A549 (cell line): ENCODE results near the gene TFDP1. TPM values are rescaled to one million over a fixed set of nuclear protein-coding genes. Genes with fewer than 3 reads are reported as not detected.

Experiments
- ATAC-seq, 2 experiments: fragments of 200-7000 bp in 1 of 2; fragments of >200 bp in 1 of 2; cut with Nextera tagmentation in 1 of 2; cut with Tn5 transposase in 1 of 2; 3 replicates each; pipeline versions ENCODE4 v1.8.0 to v1.9.1; 2018 to 2020; ENCODE audit warnings: mild to moderate bottlenecking in 1 of 2, moderate library complexity in 1 of 2
- CTCF ChIA-PET: fragments of 300-600 bp; sonication (Branson Sonifier 250); formaldehyde crosslinking; extraction: SDS; loops from one replicate; lab custom pipeline; 2021; ENCODE audit warnings: antibody characterized with exemption, inconsistent platforms; lab: Yijun Ruan, JAX
- POLR2A ChIA-PET: fragments of 350-600 bp; formaldehyde crosslinking; extraction: SDS; loops from one replicate; lab custom pipeline; 2021; ENCODE audit warnings: antibody characterized with exemption, inconsistent platforms; lab: Yijun Ruan, JAX
- DNase-seq, 2 experiments: peaks; one replicate each; pipeline versions ENCODE4 v3.0.0 to v3.0.0-alpha.2; 2011 to 2016; ENCODE audit warnings: low read depth in 1 of 2, low spot score in 1 of 2
- FAIRE-seq: peaks from 2 replicates; lab custom pipeline; 2011; peaks lifted over from hg19 to GRCh38; lab: Jason Lieb, UNC
- H3K27ac ChIP-seq, 2 experiments: fragments of >200 bp; sonication (Bioruptor Twin); formaldehyde crosslinking; 3 replicates each; pipeline ENCODE4 v1.5.1; 2016 to 2017
- H3K4me1 ChIP-seq: fragments of >200 bp; sonication (Bioruptor Twin); formaldehyde crosslinking; 3 replicates; pipeline ENCODE4 v1.6.1; 2016
- H3K4me2 ChIP-seq: fragments of >200 bp; sonication (Bioruptor Twin); formaldehyde crosslinking; 3 replicates; pipeline ENCODE4 v1.6.1; 2016
- H3K4me3 ChIP-seq: fragments of >200 bp; sonication (Bioruptor Twin); formaldehyde crosslinking; 3 replicates; pipeline ENCODE4 v1.5.1; 2016
- H3K9me3 ChIP-seq: fragments of >200 bp; sonication (Bioruptor Twin); formaldehyde crosslinking; 3 replicates; pipeline ENCODE4 v1.6.1; 2016
- CBX8 ChIP-seq: fragments of 200-600 bp; sonication (generic); IDR thresholded peaks from 2 replicates; pipeline ENCODE4 v1.6.1; 2016
- EHF ChIP-seq: fragments of 250-450 bp; sonication (Bioruptor Pico); IDR thresholded peaks from 2 replicates; pipeline ENCODE4 v1.5.0; 2020; ENCODE audit warnings: mild to moderate bottlenecking
- EHMT2 ChIP-seq: fragments of 200-600 bp; sonication (generic); IDR thresholded peaks from 2 replicates; pipeline ENCODE4 v1.6.1; 2016; ENCODE audit warnings: antibody characterized with exemption, low read depth, mild to moderate bottlenecking, moderate library complexity
- FOSB ChIP-seq: fragments of 250-450 bp; sonication (Bioruptor Pico); IDR thresholded peaks from 2 replicates; pipeline ENCODE4 v1.5.0; 2020; ENCODE audit warnings: mild to moderate bottlenecking, moderate library complexity
- FOSL2 ChIP-seq, 2 experiments: fragments of 450-650 bp in 1 of 2; fragments of >200 bp in 1 of 2; sonication (Bioruptor Twin) in 1 of 2; formaldehyde crosslinking; IDR thresholded peaks; 2 replicates each; pipeline versions ENCODE4 v1.5.0 to v1.6.1; 2016 to 2020; ENCODE audit warnings: mild to moderate bottlenecking in 1 of 2, moderate library complexity in 1 of 2
- HEYL ChIP-seq: fragments of 250-450 bp; sonication (Bioruptor Pico); IDR thresholded peaks from 2 replicates; pipeline ENCODE4 v1.8.0; 2021; ENCODE audit warnings: mild to moderate bottlenecking, moderate library complexity
- HOXA7 ChIP-seq: fragments of 250-450 bp; sonication (Bioruptor Pico); IDR thresholded peaks from 2 replicates; pipeline ENCODE4 v1.5.0; 2020; ENCODE audit warnings: mild to moderate bottlenecking, moderate library complexity
- HOXB13 ChIP-seq: fragments of 250-450 bp; sonication (Bioruptor Pico); IDR thresholded peaks from 2 replicates; pipeline ENCODE4 v1.5.0; 2020; ENCODE audit warnings: low read depth, mild to moderate bottlenecking, moderate library complexity
- JUN ChIP-seq, 2 experiments: fragments of >200 bp; sonication (Bioruptor Twin); formaldehyde crosslinking; IDR thresholded peaks; 2 replicates in 1 of 2; 3 replicates in 1 of 2; pipeline ENCODE4 v1.6.1; 2016 to 2017
- JUNB ChIP-seq: fragments of >200 bp; sonication (Bioruptor Twin); formaldehyde crosslinking; IDR thresholded peaks from 2 replicates; pipeline ENCODE4 v1.6.1; 2016
- KDM1A ChIP-seq: fragments of 200-600 bp; sonication (generic); IDR thresholded peaks from 2 replicates; pipeline ENCODE4 v1.6.1; 2016; ENCODE audit warnings: low read depth, mild to moderate bottlenecking
- KDM5A ChIP-seq: fragments of 200-600 bp; sonication (generic); IDR thresholded peaks from 2 replicates; pipeline ENCODE4 v1.6.1; 2016; ENCODE audit warnings: antibody characterized with exemption, mild to moderate bottlenecking
- MAFK ChIP-seq: fragments of 450-650 bp; IDR thresholded peaks from 2 replicates; pipeline ENCODE4 v1.6.1; 2014; ENCODE audit not compliant: partially characterized antibody
- MAZ ChIP-seq: fragments of 150-350 bp; IDR thresholded peaks from 2 replicates; pipeline ENCODE4 v1.6.1; 2014; ENCODE audit warnings: antibody characterized with exemption, low read depth, low read length, borderline replicate concordance
- NFE2L2 ChIP-seq: fragments of 150-350 bp; conservative IDR thresholded peaks from 2 replicates; pipeline ENCODE4 v1.6.1; 2014; ENCODE audit warnings: low read length
- NR3C1 ChIP-seq: fragments of >200 bp; sonication (Bioruptor Twin); formaldehyde crosslinking; IDR thresholded peaks from 3 replicates; pipeline ENCODE4 v1.6.1; 2017
- PHF8 ChIP-seq: fragments of 200-600 bp; sonication (generic); IDR thresholded peaks from 2 replicates; pipeline ENCODE4 v1.6.1; 2016; ENCODE audit warnings: low read depth, mild to moderate bottlenecking, antibody characterized with exemption, moderate library complexity, borderline replicate concordance
- POLR2AphosphoS2 ChIP-seq: conservative IDR thresholded peaks from 2 replicates; pipeline ENCODE4 v1.6.1; 2012; ENCODE audit warnings: low read length, improper control_type of control experiment, inconsistent platforms
- RCOR1 ChIP-seq: fragments of 150-350 bp; IDR thresholded peaks from 2 replicates; pipeline ENCODE4 v1.6.1; 2014; ENCODE audit warnings: antibody characterized with exemption, low read length, low read depth
- RNF2 ChIP-seq: fragments of 200-600 bp; sonication (generic); IDR thresholded peaks from 2 replicates; pipeline ENCODE4 v1.6.1; 2016; ENCODE audit warnings: low read depth, mild to moderate bottlenecking, antibody characterized with exemption, moderate library complexity, borderline replicate concordance
- SMC3 ChIP-seq: fragments of >200 bp; sonication (Bioruptor Twin); formaldehyde crosslinking; IDR thresholded peaks from 3 replicates; pipeline ENCODE4 v1.6.1; 2018; ENCODE audit warnings: inconsistent platforms
- SREBF2 ChIP-seq: fragments of 450-650 bp; IDR thresholded peaks from 2 replicates; pipeline ENCODE4 v1.6.1; 2014; ENCODE audit warnings: mild to moderate bottlenecking, moderate library complexity
- TP53 ChIP-seq: fragments of 250-450 bp; sonication (Bioruptor Pico); IDR thresholded peaks from 2 replicates; pipeline ENCODE4 v1.5.0; 2021; ENCODE audit warnings: mild to moderate bottlenecking, moderate library complexity
- ZFP36 ChIP-seq: fragments of 450-650 bp; IDR thresholded peaks from 2 replicates; pipeline ENCODE4 v1.6.1; 2014; ENCODE audit warnings: borderline replicate concordance; ENCODE audit not compliant: partially characterized antibody
- ZNF302 ChIP-seq: fragments of 250-450 bp; sonication (Bioruptor Pico); IDR thresholded peaks from 2 replicates; pipeline ENCODE4 v1.9.0; 2021; ENCODE audit warnings: inconsistent platforms, mild to moderate bottlenecking, moderate library complexity
- WGBS: methylation state at CpG from one replicate; pipeline ENCODE4 v1.1.6; 2017; ENCODE audit errors: missing lambda C conversion rate; 5-methylcytosine and 5-hydroxymethylcytosine counted together
- polyA plus RNA-seq, 4 experiments: library from polyadenylated mRNA; depleted of rRNA in 3 of 4; stranded (reverse); fragments of >200 nt; fragmentation: RNase III in 1 of 4; extraction: RNeasy Plus Mini Kit Qiagen cat#74134 plus additional on column Dnase treatment in 1 of 4; gene quantifications; 2 replicates in 3 of 4; 3 replicates in 1 of 4; pipeline ENCODE4 v1.2.3, GENCODE V29; 2011 to 2017
- TF ChIP-seq, protein P1 (sequence below): IDR thresholded peaks from 2 replicates; pipeline ENCODE4 v1.6.1; 2012; ENCODE audit warnings: low read depth, borderline replicate concordance
- TF ChIP-seq, protein P2 (sequence below): IDR thresholded peaks from 2 replicates; pipeline ENCODE4 v1.6.1; 2012
- TF ChIP-seq, protein P3 (sequence below): fragments of 250-450 bp; sonication (Bioruptor Pico); IDR thresholded peaks from 2 replicates; pipeline ENCODE4 v1.5.0; 2021; ENCODE audit warnings: mild to moderate bottlenecking, moderate library complexity, borderline replicate concordance
- TF ChIP-seq, protein P4 (sequence below): fragments of >200 bp; sonication (Bioruptor Twin); formaldehyde crosslinking; IDR thresholded peaks from 3 replicates; pipeline ENCODE4 v1.5.1; 2016
- TF ChIP-seq, protein P5 (sequence below): fragments of 450-650 bp; IDR thresholded peaks from 2 replicates; pipeline ENCODE4 v1.6.1; 2014; ENCODE audit warnings: antibody characterized with exemption

TFDP1 gene
- polyA plus RNA-seq, 2 of the 4 experiments (the other 2 are of a cell fraction): 73.2 to 88.4 TPM

DNA sequence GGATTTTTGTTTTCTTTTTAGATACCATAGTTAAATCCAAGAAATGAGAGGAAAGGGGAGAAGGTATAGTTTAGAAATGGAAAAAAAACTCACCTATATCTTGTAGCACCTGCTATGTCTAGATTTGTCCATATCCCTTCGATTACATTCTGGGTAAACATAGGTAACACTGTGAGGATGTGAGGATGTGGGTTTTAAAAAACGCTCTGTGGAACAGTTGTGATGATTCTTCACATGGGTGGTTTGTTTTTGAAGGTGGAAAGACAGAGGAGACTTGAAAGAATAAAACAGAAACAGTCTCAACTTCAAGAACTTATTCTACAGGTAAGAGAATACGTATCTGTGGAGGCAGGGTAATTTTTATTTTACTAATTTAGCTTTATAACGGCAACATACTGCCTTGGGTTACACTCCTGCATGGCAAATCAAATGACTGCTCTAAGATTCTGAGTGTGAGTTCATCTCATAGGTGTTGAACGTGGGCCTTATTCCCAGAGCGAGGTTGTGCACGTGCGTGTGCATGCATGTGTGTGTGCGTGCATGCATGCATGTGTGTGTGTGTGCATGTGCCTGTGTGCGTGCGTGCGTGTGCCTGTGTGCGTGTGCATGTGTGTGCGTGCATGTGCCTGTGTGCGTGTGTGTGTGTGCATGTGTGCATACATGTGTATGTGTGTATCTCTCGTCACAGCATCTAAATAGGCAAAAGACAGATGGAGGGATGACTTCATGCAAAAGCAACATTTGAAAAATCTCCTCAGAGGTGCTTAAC, 49.9 kb downstream of the TFDP1 start:
- FAIRE-seq (no peak), DNase-seq (no peak), ATAC-seq (no peak)
- ChIA-PET POLR2A (no interaction called here), CTCF (no interaction called here)
- no peak for TF ChIP-seq FOSB (CRISPR knock-in tag)
- TF ChIP-seq RCOR1: no peak
- no peak for TF ChIP-seq ZNF302 (CRISPR knock-in tag)
- H3K27ac ChIP-seq: no peak overlapping the region
- no peaks in the 10 kb centered on the region for H3K9me3 ChIP-seq
- no peak overlapping the region for H3K4me2 ChIP-seq
- WGBS: 94% methylated on average over 16 of the region's 16 CpGs
- no peaks in the 10 kb centered on the region for H3K4me1 ChIP-seq
- no peak overlapping the region for H3K4me3 ChIP-seq

DNA sequence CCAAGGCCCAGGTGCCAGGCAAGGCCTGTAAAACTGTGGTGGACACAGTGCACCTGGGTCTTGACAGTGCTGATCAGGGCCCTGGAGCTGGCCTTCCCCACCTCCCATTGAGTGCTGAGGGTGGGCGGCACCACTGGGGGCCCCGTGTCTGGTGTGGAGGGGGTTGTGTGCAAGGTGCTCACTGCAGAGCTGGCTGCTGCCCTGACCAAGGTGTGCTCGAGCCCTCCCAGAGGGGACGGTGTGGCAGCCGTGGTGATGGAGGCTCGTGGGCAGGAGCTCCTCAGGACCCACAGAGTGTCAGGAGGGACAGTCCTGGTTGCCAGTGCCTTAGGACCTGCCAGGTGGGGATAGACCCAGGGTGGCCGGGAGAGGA, 50.5 kb downstream of the TFDP1 start:
- 100% methylated on average over 1 of the region's 7 CpGs for WGBS
- TF ChIP-seq JUN (IDR thresholded peaks at IDR 0.05): no peak
- TF ChIP-seq EHMT2: no peak
- TF ChIP-seq HOXB13 (CRISPR knock-in tag): no peak
- no peak for TF ChIP-seq KDM1A
- TF ChIP-seq ZNF302 (CRISPR knock-in tag): no peak
- TF ChIP-seq MAFK: no peak
- TF ChIP-seq NR3C1: no peak
- TF ChIP-seq PHF8: no peak
- no peak for TF ChIP-seq EHF (CRISPR knock-in tag)
- TF ChIP-seq NFE2L2: no peak
- no peak for TF ChIP-seq MAZ
- no peak for TF ChIP-seq KDM5A
- TF ChIP-seq JUNB: no peak
- TF ChIP-seq HEYL: no peak
- no peak for TF ChIP-seq HOXA7 (CRISPR knock-in tag)
- TF ChIP-seq POLR2AphosphoS2: no peak
- no peak for TF ChIP-seq SREBF2
- TF ChIP-seq, protein P1, sequence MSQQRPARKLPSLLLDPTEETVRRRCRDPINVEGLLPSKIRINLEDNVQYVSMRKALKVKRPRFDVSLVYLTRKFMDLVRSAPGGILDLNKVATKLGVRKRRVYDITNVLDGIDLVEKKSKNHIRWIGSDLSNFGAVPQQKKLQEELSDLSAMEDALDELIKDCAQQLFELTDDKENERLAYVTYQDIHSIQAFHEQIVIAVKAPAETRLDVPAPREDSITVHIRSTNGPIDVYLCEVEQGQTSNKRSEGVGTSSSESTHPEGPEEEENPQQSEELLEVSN: no peak
- TF ChIP-seq RNF2: no peak
- TF ChIP-seq CBX8: no peak
- DNase-seq (no peak), FAIRE-seq (no peak), ATAC-seq (no peak)
- ChIA-PET CTCF (no interaction called here), POLR2A (no interaction called here)
- Histone ChIP-seq H3K27ac (no peak overlapping the region), H3K4me2 (no peak overlapping the region), H3K9me3 (0 out of 3 replicates have a peak, but pooled peaks cover 5% of the 10 kb centered on the region), H3K4me1 (no peaks in the 10 kb centered on the region), H3K4me3 (no peak overlapping the region)

DNA sequence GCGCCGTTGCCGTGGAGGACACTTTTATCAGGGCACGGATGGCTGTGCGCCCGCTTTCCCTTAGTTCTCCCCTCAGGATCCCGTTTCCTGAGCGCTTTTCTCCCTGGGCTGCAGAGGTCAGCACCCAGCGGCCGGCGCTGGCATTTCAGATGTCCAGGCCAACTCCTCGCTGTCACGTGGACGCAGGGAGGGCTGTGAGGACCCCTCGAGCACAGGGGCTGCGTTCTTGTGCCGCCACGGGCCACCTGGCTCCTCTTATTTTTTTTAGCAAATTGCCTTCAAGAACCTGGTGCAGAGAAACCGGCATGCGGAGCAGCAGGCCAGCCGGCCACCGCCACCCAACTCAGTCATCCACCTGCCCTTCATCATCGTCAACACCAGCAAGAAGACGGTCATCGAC, 51.2 kb downstream of the TFDP1 start:
- H3K27ac ChIP-seq: no peak overlapping the region
- CTCF ChIA-PET: no interaction called here
- H3K4me1 ChIP-seq: no peaks in the 10 kb centered on the region
- 99% methylated on average over 25 of the region's 25 CpGs for WGBS
- H3K4me3 ChIP-seq: no peak overlapping the region
- H3K4me2 ChIP-seq: no peak overlapping the region
- DNase-seq (no peak), FAIRE-seq (no peak), ATAC-seq (no peak)
- POLR2A ChIA-PET: no interaction called here
- TF ChIP-seq, protein P2, sequence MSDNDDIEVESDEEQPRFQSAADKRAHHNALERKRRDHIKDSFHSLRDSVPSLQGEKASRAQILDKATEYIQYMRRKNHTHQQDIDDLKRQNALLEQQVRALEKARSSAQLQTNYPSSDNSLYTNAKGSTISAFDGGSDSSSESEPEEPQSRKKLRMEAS: no peak
- TF ChIP-seq TP53 (CRISPR knock-in tag) (no peak), HEYL (no peak), SMC3 (no peak), ZFP36 (no peak), PHF8 (no peak), HOXA7 (CRISPR knock-in tag) (no peak), EHF (CRISPR knock-in tag) (no peak), FOSL2 (IDR thresholded peaks at IDR 0.05) (no peak), FOSL2 (CRISPR knock-in tag; IDR thresholded peaks at IDR 0.05) (no peak)
- TF ChIP-seq, protein P3, sequence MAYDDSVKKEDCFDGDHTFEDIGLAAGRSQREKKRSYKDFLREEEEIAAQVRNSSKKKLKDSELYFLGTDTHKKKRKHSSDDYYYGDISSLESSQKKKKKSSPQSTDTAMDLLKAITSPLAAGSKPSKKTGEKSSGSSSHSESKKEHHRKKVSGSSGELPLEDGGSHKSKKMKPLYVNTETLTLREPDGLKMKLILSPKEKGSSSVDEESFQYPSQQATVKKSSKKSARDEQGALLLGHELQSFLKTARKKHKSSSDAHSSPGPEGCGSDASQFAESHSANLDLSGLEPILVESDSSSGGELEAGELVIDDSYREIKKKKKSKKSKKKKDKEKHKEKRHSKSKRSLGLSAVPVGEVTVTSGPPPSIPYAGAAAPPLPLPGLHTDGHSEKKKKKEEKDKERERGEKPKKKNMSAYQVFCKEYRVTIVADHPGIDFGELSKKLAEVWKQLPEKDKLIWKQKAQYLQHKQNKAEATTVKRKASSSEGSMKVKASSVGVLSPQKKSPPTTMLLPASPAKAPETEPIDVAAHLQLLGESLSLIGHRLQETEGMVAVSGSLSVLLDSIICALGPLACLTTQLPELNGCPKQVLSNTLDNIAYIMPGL (CRISPR knock-in tag): no peak
- TF ChIP-seq, protein P4, sequence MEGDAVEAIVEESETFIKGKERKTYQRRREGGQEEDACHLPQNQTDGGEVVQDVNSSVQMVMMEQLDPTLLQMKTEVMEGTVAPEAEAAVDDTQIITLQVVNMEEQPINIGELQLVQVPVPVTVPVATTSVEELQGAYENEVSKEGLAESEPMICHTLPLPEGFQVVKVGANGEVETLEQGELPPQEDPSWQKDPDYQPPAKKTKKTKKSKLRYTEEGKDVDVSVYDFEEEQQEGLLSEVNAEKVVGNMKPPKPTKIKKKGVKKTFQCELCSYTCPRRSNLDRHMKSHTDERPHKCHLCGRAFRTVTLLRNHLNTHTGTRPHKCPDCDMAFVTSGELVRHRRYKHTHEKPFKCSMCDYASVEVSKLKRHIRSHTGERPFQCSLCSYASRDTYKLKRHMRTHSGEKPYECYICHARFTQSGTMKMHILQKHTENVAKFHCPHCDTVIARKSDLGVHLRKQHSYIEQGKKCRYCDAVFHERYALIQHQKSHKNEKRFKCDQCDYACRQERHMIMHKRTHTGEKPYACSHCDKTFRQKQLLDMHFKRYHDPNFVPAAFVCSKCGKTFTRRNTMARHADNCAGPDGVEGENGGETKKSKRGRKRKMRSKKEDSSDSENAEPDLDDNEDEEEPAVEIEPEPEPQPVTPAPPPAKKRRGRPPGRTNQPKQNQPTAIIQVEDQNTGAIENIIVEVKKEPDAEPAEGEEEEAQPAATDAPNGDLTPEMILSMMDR: no peak
- TF ChIP-seq, protein P5, sequence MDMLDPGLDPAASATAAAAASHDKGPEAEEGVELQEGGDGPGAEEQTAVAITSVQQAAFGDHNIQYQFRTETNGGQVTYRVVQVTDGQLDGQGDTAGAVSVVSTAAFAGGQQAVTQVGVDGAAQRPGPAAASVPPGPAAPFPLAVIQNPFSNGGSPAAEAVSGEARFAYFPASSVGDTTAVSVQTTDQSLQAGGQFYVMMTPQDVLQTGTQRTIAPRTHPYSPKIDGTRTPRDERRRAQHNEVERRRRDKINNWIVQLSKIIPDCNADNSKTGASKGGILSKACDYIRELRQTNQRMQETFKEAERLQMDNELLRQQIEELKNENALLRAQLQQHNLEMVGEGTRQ: no peak
- 0 out of 3 replicates have a peak, but pooled peaks cover 7% of the 10 kb centered on the region for H3K9me3 ChIP-seq
